Medulla oblongata (tissue), 1 donor: ENCODE measurements around the gene FAM111B.
A peak's percentile ranks its signal among the peaks of the same experiment; 100 is the strongest.

Experiments used
- DNase-seq: peaks from one replicate; pipeline ENCODE4 v3.0.0-alpha.2; 2015; ENCODE audit errors: extremely low spot score

FAM111B gene

GRCh38 chr11:59157433-59157832 lies 50.4 kb downstream of the FAM111B start:
- no peak for DNase-seq

- peak; percentile 90 for DNase-seq
These were observed 51.4 kb downstream of the FAM111B start for GRCh38 chr11:59158206-59159068.

GRCh38 chr11:59164028-59164427 lies 57.0 kb downstream of the FAM111B start:
- no peak for DNase-seq

- DNase-seq = peak; percentile 96
These were observed 64.7 kb downstream of the FAM111B start, which contains the start of gene DTX4 for GRCh38 chr11:59171508-59172322. Gene DTX4, plus strand, starts transcription at chr11:59172132. Its CDS starts 464 bp downstream, at chr11:59172596.

- DNase-seq = no peak
These were observed 65.5 kb downstream of the FAM111B start for GRCh38 chr11:59172345-59173079.

GRCh38 chr11:59173080-59173963 lies 66.3 kb downstream of the FAM111B start:
- peak; percentile 45 for DNase-seq

GRCh38 chr11:59173964-59174663 lies 67.1 kb downstream of the FAM111B start:
- DNase-seq = no peak

- no peak for DNase-seq
These were observed 67.6 kb downstream of the FAM111B start for GRCh38 chr11:59174664-59175033.

- peak; percentile 66 for DNase-seq
These were observed 68.1 kb downstream of the FAM111B start for GRCh38 chr11:59175091-59175501.

GRCh38 chr11:59176330-59176729 lies 69.3 kb downstream of the FAM111B start:
- DNase-seq = no peak
